Glomerular endothelial cell (primary cell): ENCODE data around the gene LMTK2. TPM values are rescaled to one million over a fixed set of nuclear protein-coding genes. Genes with fewer than 3 reads are reported as not detected.

Source experiments
- DNase-seq: peaks from one replicate; pipeline ENCODE4 v3.0.0-alpha.2; 2011; ENCODE audit warnings: low read depth, low spot score; ENCODE audit errors: extremely low read depth
- total RNA-seq: library from RNA; depleted of rRNA; stranded (reverse); fragments of >200 nt; gene quantifications from 2 replicates; pipeline ENCODE4 v1.2.3, GENCODE V29; 2015

Gene LMTK2
- total RNA-seq, 1 donor from 2014 or later, result 14.6 TPM

DNA sequence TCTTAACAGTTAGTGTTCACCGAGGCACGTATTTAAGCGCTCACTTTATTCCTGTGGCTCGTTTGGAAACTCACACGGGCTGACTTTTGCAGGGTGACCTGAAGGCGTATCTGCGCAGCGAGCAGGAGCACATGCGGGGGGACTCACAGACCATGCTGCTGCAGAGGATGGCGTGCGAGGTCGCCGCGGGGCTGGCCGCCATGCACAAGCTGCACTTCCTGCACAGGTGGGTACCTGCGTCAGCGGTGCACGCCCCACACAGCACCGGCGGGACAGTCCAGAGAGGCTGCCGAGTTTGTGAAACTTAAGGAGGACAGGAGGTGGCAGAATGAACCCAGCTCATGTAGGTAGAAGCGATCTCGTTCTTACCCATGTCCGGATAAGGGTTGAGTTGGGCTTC, 64.8 kb downstream of the LMTK2 start:
- DNase-seq, result no peak

DNA sequence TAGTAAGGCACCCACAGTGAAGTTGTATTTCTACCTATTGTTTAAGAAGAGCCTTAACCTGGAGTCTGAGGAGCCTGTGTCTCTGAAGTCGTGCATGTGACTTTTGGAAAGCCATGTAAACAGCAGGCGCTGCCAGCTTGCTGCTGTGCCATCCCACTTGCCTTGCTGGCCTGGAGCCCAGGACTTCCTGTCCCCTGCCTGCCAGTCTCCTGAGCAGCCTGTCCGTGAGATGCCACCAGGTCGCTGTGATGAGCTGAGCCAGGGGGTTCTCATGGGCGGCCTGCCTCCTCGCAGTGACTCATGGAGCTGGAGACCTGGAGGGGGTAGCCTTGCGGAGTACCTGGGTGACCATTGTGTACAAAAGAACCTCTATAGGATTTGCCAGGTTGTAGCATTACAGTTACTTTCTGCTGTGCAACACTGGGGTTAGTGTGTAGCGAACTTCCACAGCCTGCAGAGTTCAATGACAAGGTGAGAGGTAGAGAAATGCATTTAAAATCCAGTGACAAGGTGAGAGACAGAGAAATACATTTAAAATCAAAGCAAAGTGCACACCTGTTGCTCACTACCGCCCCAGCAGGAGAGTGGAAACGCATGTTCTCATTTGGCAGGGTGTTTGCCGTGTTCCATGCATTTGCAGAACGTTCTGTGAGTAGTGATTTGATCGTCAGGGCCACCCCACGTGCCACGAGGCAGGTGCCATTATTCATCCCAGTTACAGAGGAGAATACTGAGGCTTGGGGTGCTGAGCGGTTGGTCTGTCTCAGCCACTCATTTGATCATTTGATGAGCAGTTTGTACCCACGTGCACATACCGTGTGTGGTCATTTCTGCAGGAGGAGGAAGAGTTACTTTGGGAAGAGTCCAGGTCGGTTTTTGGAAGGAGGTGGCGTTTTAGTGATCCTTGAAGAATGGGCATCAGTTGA, 67.9 kb downstream of the LMTK2 start:
- no peak for DNase-seq

DNA sequence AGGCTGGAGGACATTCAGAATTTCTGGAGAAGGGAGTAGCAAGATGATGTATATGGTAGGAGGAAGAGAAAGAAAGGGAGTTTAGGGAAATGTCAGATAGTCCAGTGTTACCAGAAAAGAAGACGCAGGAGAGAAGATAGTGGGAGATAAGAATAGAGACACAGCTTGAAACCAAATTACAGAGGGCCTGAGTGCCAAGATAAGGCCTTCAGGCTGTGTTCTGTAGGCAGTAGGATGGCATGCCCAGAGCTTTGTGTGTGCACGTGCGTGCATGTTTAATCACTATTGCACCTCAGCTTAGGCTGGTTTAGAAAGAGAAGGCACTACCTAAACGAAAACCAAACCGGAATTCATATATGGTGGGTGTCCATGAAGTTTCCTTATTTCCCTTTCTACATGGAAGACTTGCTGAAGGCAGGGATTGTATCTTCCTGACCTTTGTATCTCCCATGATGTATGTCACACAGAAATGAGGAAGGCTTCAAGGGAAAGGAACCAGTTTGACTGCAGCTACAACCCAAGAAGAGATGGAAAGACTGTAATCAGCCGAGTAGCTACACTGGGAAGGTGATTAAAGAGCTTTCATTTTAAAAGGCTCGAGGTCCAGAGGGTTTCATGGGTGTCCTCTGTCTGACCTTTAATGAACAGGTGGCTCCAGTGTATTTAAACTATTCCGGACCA, 68.7 kb downstream of the LMTK2 start:
- no peak for DNase-seq

DNA sequence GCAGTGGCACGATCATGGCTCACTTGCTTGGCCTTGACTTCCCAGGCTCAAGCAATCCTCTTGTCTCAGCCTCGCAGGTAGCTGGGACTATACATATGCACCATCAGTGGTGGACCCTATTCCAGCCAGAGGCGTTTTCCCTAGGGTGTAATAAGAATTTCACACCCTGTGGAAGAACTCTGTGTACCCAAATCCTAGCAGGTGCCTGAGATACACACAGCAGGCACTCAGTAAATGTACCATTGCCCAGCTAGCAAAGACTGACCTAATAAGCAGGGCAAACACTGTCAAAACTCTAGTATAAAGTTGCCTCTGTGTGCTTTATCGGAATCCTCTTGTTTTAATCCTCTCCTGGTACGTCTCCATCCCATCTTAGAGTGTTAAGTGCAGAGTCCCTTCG, 70.9 kb downstream of the LMTK2 start:
- no peak for DNase-seq

DNA sequence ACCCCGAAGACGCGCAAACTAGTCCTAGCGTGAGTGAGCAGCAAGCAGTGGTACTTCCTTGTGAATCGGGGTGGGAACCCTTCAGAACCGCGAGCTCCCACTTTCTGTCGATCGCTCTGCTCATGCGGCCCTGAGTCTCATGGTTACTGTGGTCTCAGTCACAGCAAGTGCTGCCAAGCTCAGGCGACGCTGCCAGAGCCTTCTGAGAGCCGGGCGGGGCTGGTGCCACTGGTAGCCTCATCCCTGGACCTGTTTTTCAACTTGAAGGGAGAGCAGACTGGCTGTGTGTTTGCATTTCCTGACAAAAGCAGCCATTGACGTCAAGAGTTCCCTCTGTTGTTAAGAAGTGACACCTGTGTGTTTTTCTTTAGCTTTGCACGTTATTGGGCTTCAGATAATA, 71.7 kb downstream of the LMTK2 start:
- DNase-seq, result no peak

DNA sequence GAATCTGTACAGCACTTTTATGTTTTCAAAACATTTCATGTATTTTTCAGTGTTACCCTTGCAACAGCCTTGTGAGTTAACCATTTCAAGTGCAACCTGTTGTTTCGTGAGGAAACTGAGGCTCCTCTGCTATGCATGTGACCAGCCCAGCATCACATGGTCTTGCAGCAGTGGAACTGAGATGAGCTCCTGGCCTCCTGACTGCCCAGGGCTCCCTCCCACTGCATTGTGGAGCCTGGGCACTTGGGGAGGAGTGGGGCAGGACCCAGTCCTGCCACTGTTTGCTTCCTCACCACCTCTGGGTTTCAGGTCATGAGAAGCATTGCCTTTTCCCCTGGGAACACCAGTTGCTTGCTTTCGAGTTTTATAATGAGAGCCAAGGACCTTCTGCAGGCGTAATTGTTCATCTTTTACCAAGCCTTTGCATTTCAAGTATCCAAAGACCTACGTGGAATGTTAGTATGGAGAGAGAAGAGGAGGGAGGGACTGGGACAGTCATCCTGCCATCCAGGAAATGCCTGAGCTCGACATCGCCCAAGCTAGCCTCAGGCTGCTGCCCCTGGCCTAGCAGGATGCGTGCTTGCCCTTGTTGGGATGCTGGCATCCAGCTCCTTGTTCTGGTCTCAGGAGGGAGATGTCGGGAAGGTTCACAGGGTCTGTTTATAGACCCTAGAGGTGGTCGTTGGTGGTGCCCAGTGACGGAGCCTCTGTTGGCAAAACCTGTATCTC, 72.3 kb downstream of the LMTK2 start:
- DNase-seq, result no peak

DNA sequence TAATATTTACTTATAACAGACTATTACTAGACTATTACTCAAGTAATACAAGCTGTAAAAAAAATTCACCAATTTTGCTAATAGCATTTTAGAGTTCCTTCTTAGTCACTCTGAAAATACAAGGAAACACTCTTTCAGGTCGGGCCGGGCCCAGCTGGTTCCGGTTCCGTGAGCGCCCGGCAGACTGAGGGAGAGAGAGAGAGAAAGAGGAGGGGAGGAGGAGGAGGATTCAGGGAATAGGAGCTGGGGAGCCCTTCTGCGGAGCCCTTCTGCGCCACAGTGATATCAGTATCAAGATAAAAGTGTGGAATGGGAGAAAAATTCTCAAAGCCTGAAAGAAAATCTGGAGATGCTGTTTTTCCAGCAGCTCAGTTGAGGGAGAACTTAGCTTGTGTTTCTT, 74.1 kb downstream of the LMTK2 start:
- no peak for DNase-seq

DNA sequence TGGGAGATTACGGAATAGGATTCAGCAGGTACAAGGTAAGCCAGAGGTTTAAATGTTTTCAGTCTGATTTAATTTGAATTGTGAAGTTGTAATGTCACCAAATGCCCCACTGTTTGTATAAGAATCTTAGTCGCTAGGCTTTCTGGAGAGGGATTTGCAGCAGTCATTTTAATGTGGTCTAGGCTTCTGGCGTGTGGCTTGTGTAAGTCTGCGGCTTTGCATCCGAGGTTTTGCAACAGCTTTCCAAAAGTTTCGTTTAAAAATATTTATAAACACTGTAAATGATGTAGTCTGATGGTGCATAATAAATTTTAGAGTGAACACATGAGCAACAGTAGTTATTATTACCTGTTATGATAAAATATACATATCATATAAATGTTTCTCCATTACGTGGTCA, 78.4 kb downstream of the LMTK2 start:
- no peak for DNase-seq

DNA sequence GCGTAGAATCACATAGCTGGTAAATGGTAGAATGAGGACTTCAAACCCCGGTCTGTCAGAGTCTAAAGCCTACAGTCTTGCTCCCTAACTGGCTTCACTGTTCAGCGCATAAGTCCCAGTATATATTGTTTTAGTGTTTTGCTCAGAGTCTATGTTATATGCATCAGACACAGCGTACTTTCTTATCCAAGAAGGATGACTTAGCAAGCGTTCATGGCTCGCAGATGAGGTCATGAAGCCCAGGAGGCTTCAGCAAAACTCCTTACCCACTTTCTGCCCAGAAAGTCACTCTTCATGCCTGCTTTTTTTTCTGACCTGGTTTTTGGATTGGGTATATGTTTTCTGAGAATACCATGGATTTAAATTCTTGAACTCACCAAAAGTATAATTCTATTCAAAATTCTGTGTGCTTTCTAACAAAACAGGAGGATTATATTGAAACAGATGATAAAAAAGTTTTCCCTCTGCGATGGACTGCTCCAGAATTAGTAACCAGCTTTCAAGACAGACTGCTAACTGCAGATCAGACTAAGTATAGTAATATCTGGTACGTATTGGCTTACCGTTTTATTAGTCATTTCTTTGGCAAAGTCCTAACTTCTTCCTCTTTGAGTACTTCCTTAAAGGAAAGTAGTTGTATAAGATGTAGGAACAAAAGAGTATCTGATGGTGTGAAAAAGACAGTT, 79.9 kb downstream of the LMTK2 start:
- DNase-seq, result no peak

DNA sequence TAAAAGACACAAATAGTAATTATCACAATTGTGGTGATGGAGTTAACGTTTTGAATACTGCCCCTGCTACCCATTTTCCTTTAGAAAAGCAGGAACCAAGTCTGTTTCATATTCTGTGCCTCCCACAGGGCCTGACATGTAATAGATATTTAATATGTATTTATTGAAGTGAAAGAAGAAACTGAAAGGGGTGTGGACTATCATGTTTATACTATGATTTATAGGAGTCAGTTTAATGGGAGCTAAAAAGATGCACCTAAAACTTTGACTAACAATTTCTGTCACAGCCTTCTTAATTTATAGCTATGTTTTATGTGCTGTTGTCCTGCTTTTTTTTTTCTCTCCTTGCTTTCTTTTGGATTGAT, 80.5 kb downstream of the LMTK2 start:
- DNase-seq, result no peak

DNA sequence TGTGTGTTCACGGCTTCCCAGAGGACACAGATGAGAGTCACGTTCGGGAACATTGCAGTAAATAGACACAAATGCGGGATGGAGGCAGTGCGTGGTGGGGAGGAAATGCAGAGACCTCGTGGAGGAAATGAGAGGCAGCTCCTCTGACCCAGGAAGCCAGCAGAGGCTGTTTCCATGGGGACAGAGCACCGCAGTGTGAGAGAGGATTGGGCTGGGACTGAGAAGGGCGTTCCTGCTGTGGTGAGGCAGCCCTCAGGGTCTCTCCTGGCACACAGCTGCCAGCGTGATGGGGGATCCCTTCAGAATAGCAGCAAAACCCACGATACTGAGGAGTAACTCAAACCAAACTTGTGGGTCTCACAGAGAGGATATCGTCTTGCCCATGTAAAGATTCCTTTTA, 82.9 kb downstream of the LMTK2 start:
- no peak for DNase-seq

DNA sequence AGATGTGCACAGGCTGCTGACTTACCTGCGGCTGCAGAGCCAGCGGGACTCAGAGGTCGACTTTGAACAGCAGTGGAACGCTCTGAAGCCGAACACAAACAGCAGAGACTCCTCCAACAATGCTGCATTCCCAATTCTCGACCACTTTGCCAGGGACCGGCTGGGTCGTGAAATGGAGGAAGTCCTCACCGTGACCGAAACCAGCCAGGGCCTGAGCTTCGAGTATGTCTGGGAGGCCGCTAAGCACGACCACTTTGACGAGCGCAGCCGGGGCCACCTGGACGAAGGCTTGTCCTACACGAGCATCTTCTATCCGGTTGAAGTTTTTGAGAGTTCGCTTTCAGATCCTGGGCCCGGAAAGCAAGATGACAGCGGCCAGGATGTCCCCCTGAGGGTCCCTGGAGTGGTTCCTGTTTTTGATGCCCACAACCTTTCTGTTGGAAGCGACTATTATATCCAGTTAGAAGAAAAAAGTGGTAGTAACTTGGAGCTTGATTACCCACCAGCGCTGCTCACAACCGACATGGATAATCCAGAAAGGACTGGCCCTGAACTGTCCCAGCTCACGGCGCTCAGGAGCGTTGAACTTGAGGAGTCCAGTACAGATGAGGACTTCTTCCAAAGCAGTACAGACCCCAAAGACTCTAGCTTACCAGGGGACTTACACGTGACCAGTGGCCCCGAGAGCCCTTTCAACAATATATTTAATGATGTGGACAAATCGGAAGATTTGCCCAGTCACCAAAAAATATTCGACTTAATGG, 85.2 kb downstream of the LMTK2 start:
- DNase-seq, result no peak

DNA sequence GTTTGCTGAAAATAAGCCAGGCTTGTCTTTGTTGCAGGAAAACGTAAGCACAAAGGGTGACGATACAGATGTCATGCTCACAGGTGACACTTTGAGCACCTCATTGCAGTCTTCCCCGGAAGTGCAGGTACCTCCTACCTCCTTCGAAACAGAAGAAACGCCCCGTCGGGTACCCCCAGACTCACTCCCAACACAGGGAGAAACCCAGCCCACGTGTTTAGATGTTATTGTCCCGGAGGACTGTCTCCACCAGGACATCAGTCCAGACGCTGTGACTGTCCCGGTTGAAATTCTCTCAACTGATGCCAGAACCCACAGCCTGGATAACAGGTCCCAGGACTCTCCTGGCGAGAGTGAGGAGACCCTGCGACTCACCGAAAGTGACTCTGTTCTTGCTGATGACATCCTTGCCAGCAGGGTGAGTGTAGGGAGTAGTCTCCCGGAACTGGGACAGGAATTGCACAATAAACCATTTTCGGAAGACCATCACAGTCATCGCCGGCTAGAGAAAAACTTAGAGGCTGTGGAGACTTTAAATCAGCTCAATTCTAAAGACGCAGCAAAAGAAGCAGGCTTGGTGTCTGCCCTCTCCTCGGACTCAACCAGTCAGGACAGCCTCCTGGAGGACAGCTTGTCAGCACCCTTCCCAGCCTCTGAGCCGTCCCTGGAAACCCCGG, 86.3 kb downstream of the LMTK2 start:
- no peak for DNase-seq

DNA sequence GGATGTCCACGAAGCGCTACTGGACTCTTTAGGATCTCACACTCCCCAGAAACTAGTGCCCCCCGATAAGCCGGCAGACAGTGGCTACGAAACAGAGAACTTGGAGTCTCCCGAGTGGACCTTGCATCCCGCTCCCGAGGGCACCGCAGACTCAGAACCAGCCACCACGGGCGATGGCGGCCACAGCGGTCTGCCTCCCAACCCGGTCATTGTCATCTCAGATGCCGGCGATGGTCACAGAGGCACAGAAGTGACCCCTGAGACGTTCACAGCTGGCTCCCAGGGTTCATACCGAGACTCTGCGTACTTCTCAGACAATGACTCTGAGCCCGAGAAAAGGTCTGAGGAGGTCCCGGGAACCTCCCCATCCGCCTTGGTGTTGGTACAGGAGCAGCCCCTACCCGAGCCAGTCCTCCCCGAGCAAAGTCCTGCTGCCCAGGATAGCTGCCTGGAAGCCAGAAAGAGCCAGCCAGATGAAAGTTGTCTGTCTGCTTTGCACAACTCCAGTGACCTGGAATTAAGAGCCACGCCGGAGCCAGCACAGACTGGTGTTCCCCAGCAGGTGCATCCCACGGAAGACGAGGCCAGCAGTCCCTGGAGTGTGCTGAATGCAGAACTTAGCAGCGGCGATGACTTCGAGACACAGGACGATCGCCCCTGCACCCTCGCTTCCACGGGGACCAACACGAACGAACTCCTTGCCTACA, 87.0 kb downstream of the LMTK2 start:
- no peak for DNase-seq

DNA sequence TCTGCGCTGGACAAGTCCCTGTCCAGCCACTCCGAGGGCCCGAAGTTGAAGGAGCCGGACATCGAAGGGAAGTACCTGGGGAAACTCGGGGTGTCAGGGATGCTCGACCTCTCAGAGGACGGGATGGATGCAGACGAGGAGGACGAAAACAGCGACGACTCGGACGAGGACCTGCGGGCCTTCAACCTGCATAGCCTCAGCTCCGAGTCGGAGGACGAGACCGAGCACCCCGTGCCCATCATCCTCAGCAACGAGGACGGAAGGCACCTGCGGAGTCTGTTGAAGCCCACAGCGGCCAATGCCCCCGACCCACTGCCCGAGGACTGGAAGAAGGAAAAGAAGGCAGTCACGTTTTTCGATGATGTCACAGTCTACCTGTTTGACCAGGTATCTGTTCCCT, 87.5 kb downstream of the LMTK2 start:
- DNase-seq, result no peak

DNA sequence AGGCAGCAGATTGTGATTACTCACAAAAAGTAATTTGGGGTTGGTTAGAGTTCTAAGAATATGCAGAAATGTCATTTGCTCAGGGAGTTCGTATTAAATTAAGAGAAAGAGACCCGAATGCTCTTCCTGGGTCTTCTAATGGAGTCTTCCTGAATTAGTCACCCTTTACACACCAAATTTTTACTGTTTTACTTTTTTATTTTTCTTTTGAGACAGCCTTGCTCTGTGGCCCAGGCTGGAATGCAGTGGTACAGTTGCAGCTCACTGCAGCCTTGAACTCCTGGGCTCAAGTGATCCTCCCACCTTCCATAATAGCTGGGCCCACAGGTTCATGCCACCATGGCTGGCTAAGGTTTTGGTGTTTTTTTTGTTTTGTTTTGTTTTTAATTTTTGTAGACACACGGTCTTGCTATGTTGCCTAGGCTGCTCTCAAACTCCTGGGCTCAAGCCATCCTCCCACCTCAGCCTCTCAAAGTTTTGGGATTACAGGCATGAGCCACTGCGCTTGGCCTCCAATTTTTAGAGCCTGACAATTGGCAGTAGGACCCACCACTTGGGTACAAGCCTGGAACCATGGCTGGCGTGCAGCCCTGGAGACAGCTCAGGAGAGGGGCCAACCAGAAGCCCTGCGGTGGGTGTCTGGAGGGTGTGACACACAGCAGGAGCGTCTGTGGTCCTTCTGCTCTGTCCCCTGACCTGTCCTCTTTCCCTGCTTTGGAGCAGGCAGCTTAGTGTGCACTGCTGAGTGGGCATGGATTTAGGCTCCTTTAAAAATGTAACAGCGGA, 88.2 kb downstream of the LMTK2 start:
- DNase-seq, result no peak

DNA sequence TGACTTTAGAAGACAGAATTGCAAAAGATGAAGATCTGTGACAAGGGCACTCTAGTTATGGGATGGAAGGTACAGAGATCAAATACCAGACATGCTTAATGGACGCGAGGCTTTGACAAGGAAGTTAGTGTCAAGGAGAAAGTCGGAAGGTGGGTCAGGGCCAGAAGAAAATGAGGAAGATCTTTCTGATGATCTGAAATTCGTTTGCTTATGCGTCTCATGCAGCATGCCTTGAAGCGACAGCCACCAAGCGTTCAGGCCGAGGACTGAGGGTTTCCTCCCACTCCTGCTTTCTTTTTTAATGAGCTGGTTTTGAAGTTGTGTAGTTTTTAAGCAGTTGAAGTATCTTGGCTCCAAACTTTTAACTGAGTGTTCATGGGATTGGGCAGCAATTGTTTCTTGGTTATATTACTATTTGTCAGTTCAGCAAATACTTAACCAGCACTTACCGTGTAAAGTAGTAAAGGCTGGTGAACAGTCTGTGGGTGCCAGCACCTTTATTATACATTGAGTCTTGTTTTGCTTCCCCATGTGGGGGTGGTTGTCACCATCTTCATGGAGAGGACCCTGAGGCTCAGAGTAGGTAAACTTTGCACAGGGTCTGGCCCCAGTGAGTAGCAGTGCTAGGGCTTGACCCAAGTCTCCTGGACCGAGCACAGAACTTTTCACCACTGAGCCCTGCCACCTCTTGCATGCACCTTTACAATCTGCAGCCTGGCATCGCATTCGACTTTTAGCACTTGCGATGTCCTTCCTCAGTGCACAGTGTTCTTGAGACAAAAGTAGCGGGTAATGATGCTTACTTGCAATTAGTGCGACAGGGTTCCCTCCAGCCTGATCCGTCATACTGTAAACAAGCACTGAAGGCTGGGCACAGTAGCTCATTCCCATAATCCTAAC, 90.3 kb downstream of the LMTK2 start:
- no peak for DNase-seq
